Measurements from ENCODE around the gene GGTA1.

GGTA1 gene

DNA sequence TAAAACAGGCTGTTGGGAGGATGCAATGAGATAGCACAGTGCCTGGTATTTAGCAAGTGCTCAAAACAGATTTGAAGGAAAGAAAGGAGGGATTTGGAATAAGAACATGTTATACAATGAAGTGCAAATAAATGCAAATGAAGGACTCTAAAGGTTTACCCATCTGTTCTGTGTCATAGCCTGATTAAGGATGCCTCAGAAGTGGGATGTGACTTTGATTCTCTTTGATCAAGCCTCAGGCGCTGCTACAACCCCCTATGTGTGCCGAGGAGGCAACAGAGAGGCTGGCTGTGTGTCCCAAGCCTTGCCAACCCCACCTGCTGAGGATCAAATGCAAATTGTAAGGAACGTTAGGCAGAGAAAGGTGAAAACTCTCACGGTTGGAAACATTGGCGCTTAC lies 27.2 kb downstream of the GGTA1 start:
- TF ChIP-seq ZBTB7A (IDR thresholded peaks at IDR 0.05; ENCODE audit: low read depth), result no peak
- TF ChIP-seq FOXM1 (IDR thresholded peaks at IDR 0.05; ENCODE audit: borderline replicate concordance, low read depth), result no peak
- TF ChIP-seq EGR1 (IDR thresholded peaks at IDR 0.05), result no peak
- no peak for TF ChIP-seq CREB1 (IDR thresholded peaks at IDR 0.05; ENCODE audit: low read depth)

DNA sequence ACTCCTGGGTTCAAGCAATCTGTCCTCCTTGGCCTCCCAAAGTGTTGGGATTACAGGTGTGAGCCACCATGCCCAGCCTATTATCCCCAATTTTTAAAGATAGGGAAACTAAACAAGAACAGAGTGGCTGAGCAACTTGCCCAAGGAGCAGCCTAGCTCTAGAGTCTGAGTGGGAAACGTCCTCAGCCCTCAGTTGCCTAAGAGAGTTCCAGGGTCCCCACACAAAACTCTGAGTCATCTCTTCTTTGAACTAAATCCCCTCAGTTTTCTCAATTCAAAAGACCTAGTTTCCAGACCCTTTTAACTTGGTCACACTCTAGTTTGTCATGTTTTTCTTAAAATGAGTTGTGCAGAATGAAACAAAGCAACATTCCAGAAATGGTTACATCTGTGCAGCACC lies 33.5 kb downstream of the GGTA1 start:
- TF ChIP-seq, protein P1, sequence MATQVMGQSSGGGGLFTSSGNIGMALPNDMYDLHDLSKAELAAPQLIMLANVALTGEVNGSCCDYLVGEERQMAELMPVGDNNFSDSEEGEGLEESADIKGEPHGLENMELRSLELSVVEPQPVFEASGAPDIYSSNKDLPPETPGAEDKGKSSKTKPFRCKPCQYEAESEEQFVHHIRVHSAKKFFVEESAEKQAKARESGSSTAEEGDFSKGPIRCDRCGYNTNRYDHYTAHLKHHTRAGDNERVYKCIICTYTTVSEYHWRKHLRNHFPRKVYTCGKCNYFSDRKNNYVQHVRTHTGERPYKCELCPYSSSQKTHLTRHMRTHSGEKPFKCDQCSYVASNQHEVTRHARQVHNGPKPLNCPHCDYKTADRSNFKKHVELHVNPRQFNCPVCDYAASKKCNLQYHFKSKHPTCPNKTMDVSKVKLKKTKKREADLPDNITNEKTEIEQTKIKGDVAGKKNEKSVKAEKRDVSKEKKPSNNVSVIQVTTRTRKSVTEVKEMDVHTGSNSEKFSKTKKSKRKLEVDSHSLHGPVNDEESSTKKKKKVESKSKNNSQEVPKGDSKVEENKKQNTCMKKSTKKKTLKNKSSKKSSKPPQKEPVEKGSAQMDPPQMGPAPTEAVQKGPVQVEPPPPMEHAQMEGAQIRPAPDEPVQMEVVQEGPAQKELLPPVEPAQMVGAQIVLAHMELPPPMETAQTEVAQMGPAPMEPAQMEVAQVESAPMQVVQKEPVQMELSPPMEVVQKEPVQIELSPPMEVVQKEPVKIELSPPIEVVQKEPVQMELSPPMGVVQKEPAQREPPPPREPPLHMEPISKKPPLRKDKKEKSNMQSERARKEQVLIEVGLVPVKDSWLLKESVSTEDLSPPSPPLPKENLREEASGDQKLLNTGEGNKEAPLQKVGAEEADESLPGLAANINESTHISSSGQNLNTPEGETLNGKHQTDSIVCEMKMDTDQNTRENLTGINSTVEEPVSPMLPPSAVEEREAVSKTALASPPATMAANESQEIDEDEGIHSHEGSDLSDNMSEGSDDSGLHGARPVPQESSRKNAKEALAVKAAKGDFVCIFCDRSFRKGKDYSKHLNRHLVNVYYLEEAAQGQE (IDR thresholded peaks at IDR 0.05; ENCODE audit: low read depth), result no peak
- TF ChIP-seq FOXM1 (IDR thresholded peaks at IDR 0.05; ENCODE audit: borderline replicate concordance, low read depth), result no peak
- TF ChIP-seq ZBTB7A (IDR thresholded peaks at IDR 0.05; ENCODE audit: low read depth), result no peak
- no peak for TF ChIP-seq EGR1 (IDR thresholded peaks at IDR 0.05)
- TF ChIP-seq TCF12 (IDR thresholded peaks at IDR 0.05; ENCODE audit: low read depth), result no peak
- no peak for TF ChIP-seq YY1 (IDR thresholded peaks at IDR 0.05; ENCODE audit: low read depth)
- no peak for TF ChIP-seq CREB1 (IDR thresholded peaks at IDR 0.05; ENCODE audit: low read depth)
- no peak for TF ChIP-seq TEAD4 (IDR thresholded peaks at IDR 0.05)
- no peak for TF ChIP-seq RAD21 (IDR thresholded peaks at IDR 0.05; ENCODE audit: low read depth)
- TF ChIP-seq, protein P2, sequence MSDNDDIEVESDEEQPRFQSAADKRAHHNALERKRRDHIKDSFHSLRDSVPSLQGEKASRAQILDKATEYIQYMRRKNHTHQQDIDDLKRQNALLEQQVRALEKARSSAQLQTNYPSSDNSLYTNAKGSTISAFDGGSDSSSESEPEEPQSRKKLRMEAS (IDR thresholded peaks at IDR 0.05), result no peak
- TF ChIP-seq EP300 (IDR thresholded peaks at IDR 0.05; ENCODE audit: borderline replicate concordance), result no peak
- no peak for TF ChIP-seq CEBPB (IDR thresholded peaks at IDR 0.05)
- TF ChIP-seq TAF1 (IDR thresholded peaks at IDR 0.05; ENCODE audit: low read depth), result no peak
- TF ChIP-seq NFIC (IDR thresholded peaks at IDR 0.05), result no peak
- TF ChIP-seq, protein P3, sequence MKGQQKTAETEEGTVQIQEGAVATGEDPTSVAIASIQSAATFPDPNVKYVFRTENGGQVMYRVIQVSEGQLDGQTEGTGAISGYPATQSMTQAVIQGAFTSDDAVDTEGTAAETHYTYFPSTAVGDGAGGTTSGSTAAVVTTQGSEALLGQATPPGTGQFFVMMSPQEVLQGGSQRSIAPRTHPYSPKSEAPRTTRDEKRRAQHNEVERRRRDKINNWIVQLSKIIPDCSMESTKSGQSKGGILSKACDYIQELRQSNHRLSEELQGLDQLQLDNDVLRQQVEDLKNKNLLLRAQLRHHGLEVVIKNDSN (IDR thresholded peaks at IDR 0.05), result no peak

DNA sequence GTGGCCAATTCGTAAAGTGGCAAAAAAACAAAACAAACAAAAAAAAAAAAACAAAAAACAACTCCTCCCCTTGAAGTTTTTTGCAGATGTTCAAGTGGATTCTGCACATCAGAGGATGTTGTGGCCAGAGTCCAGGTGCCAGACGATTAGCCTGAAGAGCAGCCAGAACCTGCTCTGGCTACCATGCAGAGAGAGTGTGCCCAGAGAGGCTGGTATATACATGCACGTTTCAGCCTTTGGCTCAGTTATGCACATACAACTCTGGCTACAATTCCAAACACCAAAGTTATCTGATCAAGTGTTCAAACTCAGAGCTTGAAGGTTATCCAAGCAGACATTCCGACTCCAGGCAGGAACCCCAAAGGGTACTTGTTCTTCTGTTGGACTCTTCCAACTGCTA lies 34.7 kb downstream of the GGTA1 start:
- TF ChIP-seq TEAD4 (IDR thresholded peaks at IDR 0.05), result no peak
- TF ChIP-seq, protein P1 (IDR thresholded peaks at IDR 0.05; ENCODE audit: low read depth), result no peak
- no peak for TF ChIP-seq RAD21 (IDR thresholded peaks at IDR 0.05; ENCODE audit: low read depth)
- TF ChIP-seq, protein P3 (IDR thresholded peaks at IDR 0.05), result no peak

DNA sequence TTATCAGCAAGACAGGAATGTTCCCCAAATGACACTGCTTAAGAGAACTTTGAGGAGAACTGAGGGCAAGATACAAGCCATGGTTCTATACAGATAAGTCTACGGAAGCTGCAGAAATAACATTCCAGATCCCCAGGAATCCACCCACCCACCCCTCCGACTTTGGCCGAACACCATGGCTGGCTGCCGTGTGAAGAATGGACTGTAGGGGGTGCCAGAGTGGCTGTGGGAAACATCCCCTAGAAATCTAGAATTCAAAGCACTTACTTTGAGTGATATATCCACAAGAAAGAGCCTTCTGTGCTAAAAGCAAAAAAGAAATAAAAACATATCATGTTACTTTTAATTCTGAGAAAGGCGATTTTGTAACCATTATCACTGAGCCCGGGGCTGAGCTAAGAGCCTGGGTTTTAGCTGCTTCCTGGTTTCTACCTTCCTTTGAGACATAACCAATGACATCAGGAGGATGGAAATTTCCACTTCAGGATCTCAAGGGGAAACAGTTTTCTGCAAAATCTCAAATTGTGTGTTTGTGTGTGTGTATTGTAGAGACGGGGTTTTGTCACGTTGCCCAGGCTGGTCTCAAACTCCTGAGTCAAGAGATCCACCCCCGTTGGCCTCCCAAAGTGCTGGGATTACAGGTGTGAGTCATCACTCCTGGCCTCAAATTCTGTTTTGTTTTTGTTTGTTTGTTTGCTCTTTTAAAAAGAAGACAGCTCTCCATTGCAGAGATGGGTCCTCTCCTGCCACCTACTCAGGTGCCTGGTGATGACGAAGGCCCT lies 36.4 kb downstream of the GGTA1 start:
- TF ChIP-seq RAD21 (IDR thresholded peaks at IDR 0.05; ENCODE audit: low read depth), result peak; percentile 63
- TF ChIP-seq EP300 (IDR thresholded peaks at IDR 0.05; ENCODE audit: borderline replicate concordance), result no peak

DNA sequence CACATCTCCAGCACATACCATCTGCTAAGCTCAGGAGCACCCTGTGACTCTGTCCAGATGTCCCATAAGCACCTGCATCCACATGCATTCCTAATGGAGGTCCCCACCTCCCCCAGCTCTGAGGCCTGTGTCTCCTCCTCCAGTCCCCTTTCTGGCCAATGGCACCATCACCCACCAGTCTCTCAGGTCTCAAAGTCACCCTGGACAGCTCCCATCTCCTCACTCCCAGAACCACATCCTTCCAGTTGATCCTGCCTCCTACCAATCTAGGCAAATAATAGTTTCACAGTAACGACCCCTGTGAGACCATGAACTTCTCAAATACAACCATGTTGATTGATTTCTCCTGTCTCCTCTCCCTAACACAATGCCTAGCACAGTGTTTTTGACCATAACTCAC lies 40.1 kb downstream of the GGTA1 start:
- TF ChIP-seq TEAD4 (IDR thresholded peaks at IDR 0.05) (no peak), ZBTB7A (IDR thresholded peaks at IDR 0.05; ENCODE audit: low read depth) (no peak), CREB1 (IDR thresholded peaks at IDR 0.05; ENCODE audit: low read depth) (no peak), FOXM1 (IDR thresholded peaks at IDR 0.05; ENCODE audit: borderline replicate concordance, low read depth) (no peak)
- TF ChIP-seq, protein P1 (IDR thresholded peaks at IDR 0.05; ENCODE audit: low read depth), result peak; percentile 81
- TF ChIP-seq, protein P2 (IDR thresholded peaks at IDR 0.05), result no peak

Measured in Ishikawa (cell line).